Stimulated activated CD8-positive, alpha-beta memory T cell treated with anti-CD3 and anti-CD28 coated beads, Interleukin-15, amount 100 ng/mL, for 48 hours (primary cell): ENCODE data around the gene WDR26.
"Not testable (repeated sequence)": the region's sequence is repeated elsewhere in the genome, so short reads cannot be mapped to it uniquely, and the experiment has no call there.

ENCODE experiments used
- DNase-seq, 2 donors: peaks; one replicate each; pipeline ENCODE4 v3.0.0-alpha.2; 2020; ENCODE audit warnings: low read depth in 2 of 2

The WDR26 gene

GRCh38 chr1:224348137-224348536 is 86.5 kb downstream of the WDR26 start:
- DNase-seq = no peak

GRCh38 chr1:224343679-224344078 is 90.9 kb downstream of the WDR26 start:
- DNase-seq = no peak

- DNase-seq = not testable (repeated sequence)
These were observed 93.9 kb downstream of the WDR26 start for GRCh38 chr1:224340453-224341384.

- no peak for DNase-seq
These were observed 95.1 kb downstream of the WDR26 start for GRCh38 chr1:224339442-224340033.

- DNase-seq = no peak
These were observed 96.3 kb downstream of the WDR26 start for GRCh38 chr1:224338150-224338838.
